Measurements from ENCODE around the gene ZKSCAN4. TPM values are rescaled to one million over a fixed set of nuclear protein-coding genes. Genes with fewer than 3 reads are reported as not detected.

ZKSCAN4 gene
- polyA plus RNA-seq, 1 donor from 2014 or later, result 8.3 TPM

- Histone ChIP-seq H3K4me2 (ENCODE audit: low read length) (peak overlapping the region; percentile 78), H3F3A (ENCODE audit: insufficient read depth, low read length, poor library complexity, severe bottlenecking) (no peaks in the 10 kb centered on the region)
These were observed 17.4 kb upstream of the ZKSCAN4 start for GRCh38 chr6:28269492-28269891.

DNA sequence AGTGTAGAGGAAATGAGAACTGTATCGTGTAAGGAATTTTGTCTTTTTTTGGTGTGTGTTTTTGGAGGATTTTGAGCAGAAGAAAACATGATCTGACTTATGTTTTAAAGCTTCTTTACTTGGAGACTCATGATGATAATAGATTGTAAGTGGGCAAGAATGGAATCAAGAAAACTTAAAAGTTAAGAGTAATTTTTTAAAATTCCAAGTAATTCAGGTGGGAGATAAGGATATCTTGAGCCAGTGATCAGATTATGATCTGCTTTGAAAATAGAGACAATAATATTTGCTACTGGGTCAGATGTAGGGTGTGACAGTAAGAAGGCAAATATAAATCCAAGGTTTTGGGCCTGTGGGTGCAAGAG lies 15.6 kb upstream of the ZKSCAN4 start:
- Histone ChIP-seq H3K79me2 (replicated peaks; ENCODE audit: insufficient read depth, low read length) (peaks cover 40% of the 10 kb centered on the region), H3K9ac (ENCODE audit: low read length) (peak overlapping the region; percentile 96), H3K27ac (ENCODE audit: low read length) (peak overlapping the region; percentile 92), H3K9me2 (ENCODE audit: insufficient read depth, low read length) (no peaks in the 10 kb centered on the region), H3F3A (ENCODE audit: insufficient read depth, low read length, poor library complexity, severe bottlenecking) (no peaks in the 10 kb centered on the region), H3K27me3 (ENCODE audit: insufficient read depth, low read depth, low read length) (no peaks in the 10 kb centered on the region), H3K9me3 (ENCODE audit: low read length) (no peaks in the 10 kb centered on the region), H2AFZ (ENCODE audit: low read depth, low read length) (peak overlapping the region; percentile 73), H3K4me3 (ENCODE audit: low read length) (peak overlapping the region; percentile 74), H3K36me3 (ENCODE audit: insufficient read depth, low read length) (peaks cover under 1% of the 10 kb centered on the region), H4K20me1 (ENCODE audit: insufficient read depth) (no peaks in the 10 kb centered on the region), H3K4me2 (ENCODE audit: low read length) (peak overlapping the region; percentile 78)
- no peak for TF ChIP-seq MXI1 (conservative IDR thresholded peaks at IDR 0.05; ENCODE audit: poor library complexity, severe bottlenecking)

More at GRCh38 chr6:28269492-28269891, 17.4 kb upstream of the ZKSCAN4 start:
- H4K20me1 ChIP-seq (ENCODE audit: insufficient read depth), result no peaks in the 10 kb centered on the region
- peak overlapping the region; percentile 31 for H3K4me3 ChIP-seq (ENCODE audit: low read length)
- no peaks in the 10 kb centered on the region for H3K9me2 ChIP-seq (ENCODE audit: insufficient read depth, low read length)
- peaks cover 10% of the 10 kb centered on the region for H3K36me3 ChIP-seq (ENCODE audit: insufficient read depth, low read length)
- H3K9ac ChIP-seq (ENCODE audit: low read length), result no peak overlapping the region
- no peak overlapping the region for H3K27ac ChIP-seq (ENCODE audit: low read length)
- H3K9me3 ChIP-seq (ENCODE audit: low read length), result no peaks in the 10 kb centered on the region
- H3K27me3 ChIP-seq (ENCODE audit: insufficient read depth, low read depth, low read length), result no peaks in the 10 kb centered on the region
- H2AFZ ChIP-seq (ENCODE audit: low read depth, low read length), result no peak overlapping the region
- H3K79me2 ChIP-seq (replicated peaks; ENCODE audit: insufficient read depth, low read length), result peaks cover 40% of the 10 kb centered on the region
- TF ChIP-seq CTCF (IDR thresholded peaks at IDR 0.05; ENCODE audit: poor library complexity, severe bottlenecking) (no peak), EZH2 (IDR thresholded peaks at IDR 0.05; ENCODE audit: borderline replicate concordance, insufficient read depth, low read length, poor library complexity, severe bottlenecking) (no peak), POLR2AphosphoS5 (IDR thresholded peaks at IDR 0.05) (no peak), TAF1 (IDR thresholded peaks at IDR 0.05; ENCODE audit: low read depth) (no peak), EP300 (conservative IDR thresholded peaks at IDR 0.05; ENCODE audit: poor library complexity, severe bottlenecking) (no peak), RAD21 (conservative IDR thresholded peaks at IDR 0.05) (no peak), MXI1 (conservative IDR thresholded peaks at IDR 0.05; ENCODE audit: poor library complexity, severe bottlenecking) (no peak), SMC3 (conservative IDR thresholded peaks at IDR 0.05; ENCODE audit: poor library complexity) (no peak)
- TF ChIP-seq, protein P1, sequence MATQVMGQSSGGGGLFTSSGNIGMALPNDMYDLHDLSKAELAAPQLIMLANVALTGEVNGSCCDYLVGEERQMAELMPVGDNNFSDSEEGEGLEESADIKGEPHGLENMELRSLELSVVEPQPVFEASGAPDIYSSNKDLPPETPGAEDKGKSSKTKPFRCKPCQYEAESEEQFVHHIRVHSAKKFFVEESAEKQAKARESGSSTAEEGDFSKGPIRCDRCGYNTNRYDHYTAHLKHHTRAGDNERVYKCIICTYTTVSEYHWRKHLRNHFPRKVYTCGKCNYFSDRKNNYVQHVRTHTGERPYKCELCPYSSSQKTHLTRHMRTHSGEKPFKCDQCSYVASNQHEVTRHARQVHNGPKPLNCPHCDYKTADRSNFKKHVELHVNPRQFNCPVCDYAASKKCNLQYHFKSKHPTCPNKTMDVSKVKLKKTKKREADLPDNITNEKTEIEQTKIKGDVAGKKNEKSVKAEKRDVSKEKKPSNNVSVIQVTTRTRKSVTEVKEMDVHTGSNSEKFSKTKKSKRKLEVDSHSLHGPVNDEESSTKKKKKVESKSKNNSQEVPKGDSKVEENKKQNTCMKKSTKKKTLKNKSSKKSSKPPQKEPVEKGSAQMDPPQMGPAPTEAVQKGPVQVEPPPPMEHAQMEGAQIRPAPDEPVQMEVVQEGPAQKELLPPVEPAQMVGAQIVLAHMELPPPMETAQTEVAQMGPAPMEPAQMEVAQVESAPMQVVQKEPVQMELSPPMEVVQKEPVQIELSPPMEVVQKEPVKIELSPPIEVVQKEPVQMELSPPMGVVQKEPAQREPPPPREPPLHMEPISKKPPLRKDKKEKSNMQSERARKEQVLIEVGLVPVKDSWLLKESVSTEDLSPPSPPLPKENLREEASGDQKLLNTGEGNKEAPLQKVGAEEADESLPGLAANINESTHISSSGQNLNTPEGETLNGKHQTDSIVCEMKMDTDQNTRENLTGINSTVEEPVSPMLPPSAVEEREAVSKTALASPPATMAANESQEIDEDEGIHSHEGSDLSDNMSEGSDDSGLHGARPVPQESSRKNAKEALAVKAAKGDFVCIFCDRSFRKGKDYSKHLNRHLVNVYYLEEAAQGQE (IDR thresholded peaks at IDR 0.05; ENCODE audit: borderline replicate concordance), result no peak
